GM19395 (cell line): Measurements from ENCODE around the gene CPXM1.
A peak's percentile ranks its signal among the peaks of the same experiment; 100 is the strongest.
"Not testable (repeated sequence)": the region's sequence is repeated elsewhere in the genome, so short reads cannot be mapped to it uniquely, and the experiment has no call there.

Experiments used
- ATAC-seq: cut with Tn5 transposase; IDR thresholded peaks from one replicate; pipeline ENCODE4 v1.9.1; 2021; ENCODE audit warnings: mild to moderate bottlenecking, moderate library complexity; ENCODE audit not compliant: unreplicated experiment

CPXM1 gene

DNA sequence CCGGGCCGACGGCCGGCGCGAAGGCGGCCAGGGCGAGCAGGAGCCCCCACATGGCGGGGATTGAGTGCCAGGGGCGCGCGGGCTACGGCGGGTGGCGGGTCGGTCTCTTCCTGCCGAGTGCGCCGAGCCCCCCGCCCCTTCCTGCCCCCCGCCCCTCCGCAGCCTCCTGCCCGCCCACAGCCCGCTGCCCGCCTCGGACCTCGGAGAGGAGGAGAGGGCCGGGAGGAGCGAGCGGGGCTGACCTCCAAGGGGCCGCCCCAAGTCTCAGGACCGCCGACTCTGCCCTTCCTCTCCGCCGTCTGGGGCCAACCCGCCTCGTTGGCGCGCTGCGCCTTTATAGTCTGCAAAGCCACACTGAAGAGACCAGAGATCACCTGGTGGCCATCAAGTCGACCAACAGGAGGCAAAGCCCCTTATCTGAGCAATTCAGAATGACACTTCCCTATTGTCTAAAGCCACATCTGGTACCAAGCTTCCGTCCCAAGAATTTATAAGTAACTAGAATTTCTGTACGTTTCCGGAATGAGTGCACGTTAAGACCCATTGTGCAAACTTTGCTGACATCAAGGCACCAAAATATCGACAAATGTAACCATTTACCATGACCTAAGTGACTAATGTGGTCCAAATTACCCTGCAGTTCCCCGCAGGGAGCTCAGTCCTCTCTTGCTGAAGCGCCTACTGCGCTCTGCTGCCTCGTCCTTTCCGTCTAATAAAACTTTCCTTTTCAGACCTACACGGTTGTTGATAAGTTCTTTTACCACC lies at the start of gene CPXM1:
Gene CPXM1, minus strand, starts transcription at position 107 of the 765 bp plus-strand sequence. Its CDS starts 55 bp downstream, at position 52.
- peak; percentile 72 for ATAC-seq

DNA sequence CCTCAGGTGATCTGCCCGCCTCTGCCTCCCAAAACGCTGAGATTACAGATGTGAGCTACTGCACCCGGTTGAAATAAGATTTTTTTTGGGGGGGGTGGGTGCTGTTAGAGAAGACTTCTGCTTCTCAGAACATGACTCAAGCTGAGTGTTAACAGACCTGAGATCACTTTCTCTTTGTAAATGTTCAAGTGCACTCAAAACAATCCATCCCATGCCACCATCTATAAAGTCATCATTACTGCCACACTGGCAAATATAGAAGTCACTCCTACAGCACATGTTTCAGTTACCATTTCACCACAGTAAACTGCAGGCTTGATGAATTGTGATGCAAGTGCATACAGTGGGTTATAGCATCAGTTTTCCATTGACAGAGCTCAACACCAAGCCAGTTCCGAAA lies 49.1 kb upstream of the CPXM1 start:
- no peak for ATAC-seq

DNA sequence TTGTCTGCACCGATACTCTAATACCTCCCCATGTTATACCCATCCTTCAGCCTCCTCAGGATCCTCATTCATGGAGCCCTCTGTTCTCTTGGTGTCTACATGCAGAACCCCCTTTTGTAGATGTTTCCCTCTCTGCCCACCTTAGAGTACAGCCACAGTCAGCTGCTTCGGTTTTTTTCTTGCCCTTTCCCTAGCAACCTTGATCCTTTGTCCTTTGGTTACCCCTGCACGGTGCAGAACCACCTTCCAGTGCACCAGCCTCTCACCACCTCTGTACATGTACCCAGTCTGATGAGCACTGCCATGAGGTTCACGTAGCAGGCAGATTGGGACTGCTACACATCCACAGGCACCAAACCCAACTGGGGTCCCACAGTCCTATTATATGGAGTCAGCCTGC lies 47.4 kb upstream of the CPXM1 start:
- ATAC-seq: no peak

DNA sequence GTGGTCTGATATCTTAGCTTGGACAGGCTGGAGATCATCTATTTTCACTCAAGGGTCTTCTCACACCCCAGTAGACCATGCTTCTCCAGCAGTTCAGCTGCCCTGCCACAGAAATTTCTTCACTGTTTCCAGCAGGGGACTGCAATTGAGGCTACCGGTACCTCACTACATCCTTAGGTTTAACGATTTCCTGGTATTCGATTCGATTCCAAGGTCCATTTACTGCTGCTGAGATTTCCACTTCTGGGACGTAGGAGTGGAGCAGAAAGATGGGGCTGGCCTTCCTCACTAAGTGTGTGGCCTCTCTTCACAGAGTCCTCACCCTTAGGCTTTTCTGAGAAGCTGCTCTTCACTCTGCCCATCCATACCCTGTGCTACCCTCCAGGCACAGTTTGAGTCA lies 46.3 kb upstream of the CPXM1 start:
- no peak for ATAC-seq

DNA sequence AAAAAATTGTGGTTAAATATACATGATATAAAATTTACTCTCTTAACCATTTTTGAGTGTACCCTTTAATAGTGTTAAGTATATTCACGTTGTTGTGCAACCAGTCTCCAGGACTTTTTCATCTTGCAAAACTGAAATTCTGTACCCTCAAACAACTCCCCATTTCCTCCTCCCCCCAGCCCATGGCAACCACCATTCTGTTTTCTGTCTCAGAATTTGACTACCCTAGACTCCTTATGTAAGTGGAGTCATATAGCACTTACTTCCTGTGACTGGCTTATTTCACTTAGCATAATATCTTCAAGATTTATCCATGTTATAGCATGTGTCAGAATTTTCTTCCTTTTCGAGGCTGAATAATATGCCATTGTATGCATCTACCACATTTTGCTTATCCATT lies 45.2 kb upstream of the CPXM1 start:
- no peak for ATAC-seq

DNA sequence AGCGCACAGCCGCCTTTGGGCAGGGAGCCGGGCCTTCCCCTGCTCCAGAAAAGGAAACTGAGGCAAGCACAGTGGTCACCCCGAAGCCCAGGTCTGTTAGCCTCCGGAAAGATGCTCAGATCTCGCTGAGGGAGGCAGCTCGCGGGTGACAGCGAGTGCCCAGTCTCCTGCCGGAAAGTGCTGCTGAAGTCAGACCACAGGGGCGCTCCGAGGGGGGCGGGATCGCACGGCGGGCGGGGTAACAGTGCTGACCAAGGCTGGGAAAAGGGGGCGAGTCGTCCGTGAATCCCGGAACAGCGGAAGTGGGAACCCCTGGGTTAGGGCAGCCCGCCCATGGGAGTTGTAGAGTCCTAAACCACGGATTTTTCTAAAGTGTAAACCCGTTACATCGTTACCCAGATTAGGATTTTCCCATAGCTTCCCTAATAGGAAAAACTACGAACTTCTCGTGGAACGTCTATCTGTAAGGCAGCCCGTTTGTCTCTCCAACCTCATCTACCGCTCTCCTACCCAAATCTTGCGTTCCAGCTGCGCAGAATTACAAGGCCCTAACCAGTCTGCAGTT lies 40.6 kb upstream of the CPXM1 start:
- peak; percentile 43 for ATAC-seq

DNA sequence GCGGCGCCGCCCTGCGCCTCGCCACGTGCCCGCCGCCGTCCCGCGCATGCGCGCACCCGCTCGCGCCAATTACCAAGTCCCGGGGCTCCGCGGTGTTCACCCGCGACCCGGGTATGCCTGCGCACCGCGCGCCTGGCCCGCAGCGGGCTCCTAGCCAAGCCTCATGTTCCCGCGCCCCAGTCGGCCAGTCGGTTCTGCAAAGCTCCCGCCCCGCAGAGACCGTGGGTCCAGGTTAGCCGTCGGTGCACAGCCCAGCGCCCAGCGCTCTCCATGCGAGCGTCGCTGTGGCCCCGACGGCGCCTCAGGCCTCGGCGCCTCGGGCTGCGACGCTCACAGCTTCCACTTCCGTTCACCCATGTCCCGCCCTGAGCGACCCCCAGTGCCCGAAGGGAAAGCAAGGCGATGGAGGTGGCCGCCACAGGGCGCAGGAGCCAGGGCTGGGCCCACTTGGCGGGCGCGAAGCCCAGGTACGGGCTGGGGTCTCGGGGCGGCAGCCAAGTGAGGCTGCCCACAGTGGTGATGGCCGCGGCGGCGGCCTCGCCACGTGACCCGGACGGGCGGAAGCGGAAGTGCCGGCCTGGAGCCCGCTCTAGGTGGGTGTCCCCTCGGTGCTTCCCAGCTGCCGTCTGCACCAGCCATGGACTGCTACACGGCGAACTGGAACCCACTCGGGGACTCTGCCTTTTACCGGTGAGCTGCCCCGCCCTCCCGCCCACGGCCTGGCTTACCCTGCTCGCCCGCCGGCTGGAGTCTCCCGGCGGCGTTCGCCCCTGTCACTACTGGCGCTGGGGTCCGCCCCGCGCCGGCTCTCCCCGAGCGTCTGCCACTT lies 39.9 kb upstream of the CPXM1 start, which contains the start of the genes PCED1A and VPS16:
Gene PCED1A, minus strand, starts transcription at position 518 of the 829 bp plus-strand sequence. CDS start 743 bp downstream, outside the sequence.
Gene VPS16, plus strand, starts transcription at position 608 of the 829 bp plus-strand sequence. Its CDS starts 30 bp downstream, at position 638.
- peak; percentile 92 for ATAC-seq

DNA sequence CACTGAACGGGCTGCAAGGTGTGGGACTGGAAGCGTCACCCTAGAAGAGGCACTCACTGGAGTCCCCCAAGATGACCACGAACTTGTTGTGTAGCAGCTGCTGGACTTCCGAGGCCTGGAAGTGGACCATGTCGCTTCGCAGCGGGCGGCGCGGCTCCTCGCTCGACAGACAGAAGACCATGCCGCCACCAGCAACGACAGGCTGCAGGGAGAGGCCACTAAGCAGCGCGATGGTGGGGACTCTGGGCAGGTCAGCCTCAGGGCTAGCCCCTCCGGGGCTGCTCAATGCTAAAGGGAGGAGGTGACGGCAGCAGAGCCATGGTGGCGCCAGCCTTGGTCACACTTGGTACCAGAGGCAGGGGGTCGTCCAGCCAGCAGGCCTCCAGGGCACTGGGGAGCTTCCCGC lies 39.3 kb upstream of the CPXM1 start:
- ATAC-seq: no peak

DNA sequence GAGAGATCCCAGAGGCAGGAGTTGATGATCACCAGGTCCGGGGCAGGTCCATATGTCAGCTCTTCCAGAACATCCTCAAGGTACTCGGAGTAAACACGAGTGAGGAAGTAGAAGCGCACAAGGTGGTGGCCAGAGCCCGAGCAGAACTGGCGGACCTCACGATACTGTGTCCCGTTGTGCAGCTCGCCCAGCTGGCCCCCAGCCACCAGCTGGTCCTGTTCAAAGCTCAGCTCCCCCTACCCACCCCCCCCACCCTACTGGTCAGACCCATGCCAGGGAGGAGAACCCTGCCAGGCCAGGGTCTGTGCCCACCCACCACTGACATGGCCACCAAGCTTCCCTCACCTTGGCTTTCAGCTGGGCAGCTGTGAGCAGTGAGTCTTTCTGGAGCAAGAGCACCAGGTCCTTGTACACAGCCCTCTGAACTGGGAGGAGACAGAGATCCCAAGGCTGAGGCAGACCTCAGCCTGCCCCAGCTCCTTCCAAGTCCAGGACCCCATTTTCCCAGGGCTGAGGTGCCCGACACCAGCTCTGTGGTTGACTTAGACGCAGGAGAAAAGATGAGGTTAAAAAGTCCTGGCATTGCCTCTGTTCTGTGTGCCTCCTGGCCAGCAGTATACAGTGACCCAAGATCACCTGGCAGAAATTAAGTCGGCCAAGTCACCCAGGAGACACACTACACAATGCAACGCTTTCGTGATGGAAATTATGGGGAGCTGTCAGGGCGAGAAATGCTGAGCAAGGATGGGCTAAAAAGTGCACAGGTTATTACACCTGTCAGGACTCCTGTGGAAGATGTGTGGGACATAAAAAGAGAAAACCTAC lies 38.6 kb upstream of the CPXM1 start:
- ATAC-seq: no peak

DNA sequence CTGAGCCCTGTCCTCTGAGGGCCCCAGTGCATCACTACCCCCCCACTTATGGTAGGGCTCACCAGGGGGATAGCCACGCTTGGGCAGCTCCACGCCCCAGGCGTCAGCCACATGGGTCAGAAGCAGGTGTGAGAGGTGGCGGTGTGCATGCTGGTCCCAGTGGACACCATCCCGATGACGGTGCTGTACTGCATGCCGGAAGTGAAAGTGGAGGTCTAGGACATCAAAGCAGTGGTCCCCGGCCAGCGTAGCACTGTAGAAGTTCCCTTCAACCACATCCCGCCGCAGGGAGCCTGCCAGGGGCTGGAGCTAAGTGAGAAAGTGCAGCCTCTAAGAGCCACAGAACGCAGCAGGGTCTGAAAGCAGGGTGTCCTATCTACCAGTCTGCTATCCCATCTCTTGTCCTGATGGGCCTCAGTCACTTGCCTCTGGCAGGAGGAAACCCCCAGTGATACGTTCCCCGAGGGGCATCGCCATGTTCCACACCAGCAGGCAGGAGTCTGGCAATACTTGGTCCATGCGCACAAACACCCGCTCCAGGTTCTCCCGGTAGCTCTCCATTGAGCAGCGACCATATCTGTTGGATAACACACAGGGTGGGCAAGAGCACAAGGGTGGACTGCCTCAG lies 37.9 kb upstream of the CPXM1 start:
- no peak for ATAC-seq

DNA sequence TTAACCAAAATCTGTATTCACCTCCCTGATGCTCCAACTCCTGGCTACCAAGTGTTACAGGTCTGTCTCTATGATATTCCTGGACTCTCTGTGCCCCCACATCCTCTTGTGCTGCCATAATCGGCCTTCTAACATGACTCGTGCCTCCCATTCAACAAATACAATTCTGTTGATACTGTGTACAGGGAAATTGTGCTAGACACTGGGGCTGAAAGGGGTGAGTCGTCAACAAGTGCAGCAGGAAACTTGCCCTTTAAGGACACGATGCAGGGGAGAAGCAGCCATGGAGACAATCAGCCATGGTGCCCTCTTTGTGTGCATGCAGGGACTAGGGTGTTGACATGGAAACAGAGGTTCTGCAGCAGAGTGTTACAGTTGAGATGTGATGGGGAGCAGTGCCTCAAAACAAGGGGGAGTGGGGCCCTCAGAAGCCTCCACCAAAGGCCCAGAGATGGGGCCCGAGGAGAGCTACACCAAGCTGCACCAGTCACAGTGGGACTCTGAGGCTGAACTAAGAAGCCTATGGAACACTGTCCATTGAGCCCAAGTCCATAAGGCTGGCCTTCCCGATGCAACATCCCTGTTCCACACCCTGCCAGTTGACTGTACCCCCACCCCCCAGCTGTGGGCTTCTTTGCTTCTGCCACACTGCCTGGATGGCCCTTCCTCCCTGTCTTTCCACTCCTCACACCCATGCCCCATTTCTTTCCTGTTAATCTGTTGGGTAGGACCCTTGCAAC lies 37.0 kb upstream of the CPXM1 start:
- no peak for ATAC-seq

DNA sequence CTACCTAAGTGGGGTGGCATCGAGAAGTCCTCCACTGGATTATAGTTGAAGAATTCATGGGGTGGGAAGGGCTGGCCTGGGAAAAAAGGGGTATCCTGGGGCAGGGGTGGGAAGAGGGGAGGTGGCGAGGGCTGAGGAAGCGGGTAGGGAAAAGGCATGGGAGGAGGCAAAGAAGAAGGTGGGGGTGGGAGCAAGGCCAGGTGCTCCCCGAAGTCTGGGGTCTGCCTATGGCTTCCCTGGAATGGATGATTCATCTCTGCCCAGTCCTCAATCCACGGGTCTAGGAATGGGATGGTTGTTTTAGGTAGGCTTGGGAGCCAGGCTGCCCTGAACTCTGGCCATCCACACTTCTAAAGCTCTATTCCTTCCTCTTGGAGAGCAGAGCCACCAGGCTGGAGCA lies 35.6 kb upstream of the CPXM1 start:
- no peak for ATAC-seq

DNA sequence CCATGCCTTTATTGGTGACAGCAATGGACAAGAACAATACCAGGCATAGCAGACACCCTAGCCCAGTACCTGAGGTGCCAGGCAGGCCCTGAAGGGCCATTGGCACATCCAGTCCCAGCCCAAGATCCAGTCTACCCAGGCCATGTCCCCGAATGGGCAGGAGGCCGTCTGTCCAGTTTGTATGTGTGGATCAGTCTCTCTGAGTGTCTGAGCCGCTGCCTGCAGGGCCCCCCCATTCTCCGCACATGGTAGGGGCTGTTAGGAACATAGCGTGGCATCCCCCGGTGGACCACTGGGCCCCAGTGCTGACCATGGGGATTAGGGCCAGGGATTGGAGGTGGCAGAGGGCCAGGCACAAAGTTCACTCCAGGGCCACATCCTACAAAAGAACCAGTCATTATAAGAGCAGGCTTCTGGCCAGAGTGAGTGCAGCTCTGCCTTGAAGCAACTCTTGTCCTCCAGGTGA lies 34.9 kb upstream of the CPXM1 start:
- no peak for ATAC-seq

DNA sequence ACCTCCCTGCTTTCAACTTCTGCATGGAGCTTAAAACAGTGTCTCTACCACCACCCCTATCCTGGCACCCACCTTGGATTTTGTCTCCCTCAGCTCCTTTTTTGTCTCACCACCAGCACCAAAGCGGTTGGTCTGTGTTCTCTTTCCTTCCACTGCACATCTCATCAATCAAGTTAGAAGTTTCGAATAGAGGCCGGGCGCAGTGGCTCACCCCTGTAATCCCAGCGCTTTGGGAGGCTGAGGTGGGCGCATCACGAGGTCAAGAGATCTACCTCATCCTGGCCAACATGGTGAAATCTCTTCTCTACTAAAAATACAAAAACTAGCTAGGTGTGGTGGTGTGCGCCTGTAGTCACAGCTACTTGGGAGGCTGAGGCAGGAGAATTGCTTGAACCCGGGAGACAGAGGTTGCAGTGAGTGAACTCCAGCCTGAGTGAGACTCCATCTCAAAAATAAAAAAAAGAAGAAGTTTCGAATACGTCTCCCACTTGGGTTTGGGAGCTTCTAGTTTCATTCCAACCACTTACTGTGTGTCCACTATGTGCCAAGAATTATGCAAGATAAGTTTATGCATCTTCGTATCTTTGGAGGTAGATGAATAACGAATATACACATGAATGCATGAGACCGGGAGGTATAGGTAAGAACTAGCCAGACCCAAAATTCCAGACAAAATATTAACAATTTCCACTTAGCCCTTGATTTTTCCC lies 34.1 kb upstream of the CPXM1 start:
- ATAC-seq: no peak

DNA sequence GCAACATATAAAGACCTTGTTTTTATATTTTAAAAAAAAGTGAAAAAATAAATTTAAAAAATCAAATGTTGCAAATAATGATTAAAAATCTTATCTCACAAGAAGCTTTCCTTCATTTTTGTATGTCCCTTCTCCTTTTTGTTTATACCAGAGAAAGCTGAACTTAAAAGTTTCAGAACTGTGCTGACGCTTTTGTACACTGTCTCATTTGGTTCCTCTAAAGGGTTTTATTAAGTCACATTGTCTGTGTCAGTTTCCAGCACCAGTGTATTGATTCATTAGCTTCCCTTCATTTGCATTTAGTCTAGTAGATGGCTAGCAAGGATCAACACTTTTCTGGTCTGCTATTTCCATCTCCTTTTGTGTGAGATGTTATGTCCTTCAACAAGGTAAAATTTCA lies 33.3 kb upstream of the CPXM1 start:
- ATAC-seq: no peak

DNA sequence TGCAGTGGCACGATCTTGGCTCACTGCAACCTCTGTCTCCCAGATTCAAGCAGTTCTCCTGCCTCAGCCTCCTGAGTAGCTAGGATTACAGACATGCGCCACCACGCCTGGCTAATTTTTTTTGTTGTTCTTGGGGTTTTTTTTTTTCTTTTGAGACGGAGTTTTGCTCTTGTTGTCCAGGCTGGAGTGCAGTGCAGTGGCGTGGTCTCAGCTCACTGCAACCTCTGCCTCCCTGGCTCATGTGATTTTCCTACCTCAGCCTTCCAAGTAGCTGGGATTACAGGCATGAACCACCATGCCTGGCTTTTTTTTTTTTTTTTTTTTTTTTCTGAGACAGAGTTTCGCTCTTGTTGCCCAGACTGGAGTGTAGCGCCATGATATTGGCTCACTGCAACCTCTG lies 30.8 kb upstream of the CPXM1 start:
- ATAC-seq: not testable (repeated sequence)

DNA sequence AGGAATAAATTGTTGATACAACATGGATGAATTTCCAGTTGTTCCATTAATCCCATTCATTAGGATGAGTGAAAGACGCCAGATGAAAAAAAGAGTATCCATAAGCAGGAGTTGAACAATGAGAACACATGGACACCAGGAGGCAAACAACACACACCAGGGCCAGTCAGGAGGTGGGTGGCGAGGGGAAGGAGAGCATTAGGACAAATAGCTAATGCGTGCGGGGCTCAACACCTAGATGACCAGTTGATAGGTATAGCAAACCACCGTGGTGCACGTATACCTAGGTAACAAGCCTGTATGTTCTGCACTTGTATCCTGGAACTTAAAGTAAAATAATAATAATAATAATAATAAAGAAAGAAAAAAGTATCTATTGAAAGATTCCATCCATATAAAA lies 28.9 kb upstream of the CPXM1 start:
- ATAC-seq: no peak

DNA sequence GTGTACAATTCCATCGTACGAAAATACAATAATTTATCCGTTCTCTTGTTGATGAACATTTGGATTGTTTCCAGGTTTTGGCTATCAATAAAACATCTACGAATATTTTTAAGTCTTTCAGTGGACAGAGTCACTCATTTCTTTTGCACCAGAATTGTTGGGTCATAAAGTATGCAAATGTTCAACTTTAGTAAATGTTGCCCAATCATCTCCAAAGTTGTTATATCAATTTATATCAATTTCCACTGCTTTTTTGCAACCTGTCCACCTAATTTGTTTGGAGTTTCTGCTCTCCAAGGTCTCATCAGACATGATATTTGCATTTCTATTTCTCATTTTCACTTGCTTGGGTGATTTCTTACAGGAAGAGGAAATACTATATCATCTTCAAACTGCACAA lies 26.2 kb upstream of the CPXM1 start:
- ATAC-seq: no peak

DNA sequence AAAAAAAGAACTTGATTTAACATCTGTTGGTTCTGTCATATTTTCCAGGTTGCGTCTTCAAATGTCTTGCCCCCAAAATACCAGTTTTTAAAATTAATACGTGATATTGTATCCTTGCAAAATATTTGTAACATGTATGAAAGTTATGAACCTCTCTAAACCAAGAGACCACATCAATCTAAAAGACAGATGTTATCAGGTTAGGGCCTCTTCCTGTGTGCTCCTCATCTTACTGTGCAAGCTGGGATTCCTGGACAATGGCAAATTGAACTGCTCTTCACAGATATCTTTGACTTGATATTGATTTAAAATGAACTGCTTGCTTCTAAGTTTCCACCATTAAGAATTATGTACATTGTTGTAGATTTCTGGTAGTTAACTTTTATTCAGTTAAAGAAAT lies 25.3 kb upstream of the CPXM1 start:
- ATAC-seq: no peak
